K562 (cell line): Measurements from ENCODE around the gene PLPP6. TPM values are rescaled to one million over a fixed set of nuclear protein-coding genes. Genes with fewer than 3 reads are reported as not detected.

Source experiments
- ATAC-seq: fragments of 200-7000 bp; cut with Tn5 transposase; 3 replicates; pipeline ENCODE4 v1.9.1; 2020; ENCODE audit warnings: moderate library complexity
- BruUV-seq: library from RNA; stranded (reverse); fragments of 400-500 nt; replicated peaks from 2 replicates; lab custom pipeline; 2021; lab: Mats Ljungman, UMichigan
- CTCF ChIA-PET: fragments of 300-600 bp; formaldehyde crosslinking; extraction: SDS; loops from one replicate; lab custom pipeline; 2021; ENCODE audit warnings: low intra/inter-chr PET ratio; lab: Yijun Ruan, JAX
- POLR2A ChIA-PET: fragments of 300-600, 350-650 bp; sonication (Branson Sonifier 250); formaldehyde crosslinking; extraction: SDS; loops from one replicate; lab custom pipeline; 2021; ENCODE audit warnings: antibody characterized with exemption, inconsistent platforms; lab: Yijun Ruan, JAX
- DNase-seq, 4 experiments: peaks; one replicate each; pipeline versions ENCODE4 v3.0.0 to v3.0.0-alpha.2; 2011 to 2018; ENCODE audit warnings: low spot score in 3 of 4, mixed read lengths in 3 of 4; ENCODE audit errors: extremely low read depth in 1 of 4
- FAIRE-seq: peaks from 2 replicates; lab custom pipeline; 2011; peaks lifted over from hg19 to GRCh38; lab: Jason Lieb, UNC
- H2AFZ ChIP-seq: 2 replicates; pipeline ENCODE4 v1.6.0; 2011; ENCODE audit warnings: low read depth, low read length, control low read depth, inconsistent platforms
- H3K27ac ChIP-seq: fragments of 200-600 bp; 3 replicates; pipeline ENCODE4 v1.8.0; 2011; ENCODE audit warnings: low read depth, mild to moderate bottlenecking, control low read depth, inconsistent platforms, low read length, moderate library complexity, mixed read lengths; ENCODE audit errors: extremely low read depth
- H3K27me3 ChIP-seq, 2 experiments: fragments of 300-600 bp in 1 of 2; 2 replicates in 1 of 2; 3 replicates in 1 of 2; pipeline versions ENCODE4 v1.6.0 to v1.8.0; 2011; ENCODE audit warnings: inconsistent platforms in 2 of 2, low read length in 2 of 2, mild to moderate bottlenecking in 1 of 2, mixed read lengths in 1 of 2, moderate library complexity in 1 of 2; ENCODE audit not compliant: control insufficient read depth in 2 of 2, insufficient read depth in 2 of 2
- H3K36me3 ChIP-seq: fragments of 300-600 bp; 3 replicates; pipeline ENCODE4 v1.8.0; 2011; ENCODE audit warnings: mild to moderate bottlenecking, low read length, inconsistent platforms; ENCODE audit not compliant: control insufficient read depth, insufficient read depth
- H3K4me1 ChIP-seq, 2 experiments: fragments of 200-600 bp in 1 of 2; replicated peaks in 1 of 2; 2 replicates in 1 of 2; 3 replicates in 1 of 2; pipeline versions ENCODE4 v1.5.1 to v1.8.0; 2011; ENCODE audit warnings: inconsistent platforms in 2 of 2, low read length in 2 of 2, mild to moderate bottlenecking in 1 of 2, mixed read lengths in 1 of 2, moderate library complexity in 1 of 2; ENCODE audit not compliant: control insufficient read depth in 2 of 2, insufficient read depth in 2 of 2
- H3K4me2 ChIP-seq: 2 replicates; pipeline ENCODE4 v1.6.1; 2011; ENCODE audit warnings: low read length, control low read depth, inconsistent platforms, mixed read lengths; ENCODE audit not compliant: insufficient read depth
- H3K4me3 ChIP-seq: fragments of 200-600 bp; sonication (generic), shearing (Covaris generic); 2 replicates; pipeline ENCODE4 v1.5.1; 2016; ENCODE audit warnings: control low read depth, inconsistent platforms
- H3K79me2 ChIP-seq: fragments of 200-600 bp; 3 replicates; pipeline ENCODE4 v1.8.0; 2011; ENCODE audit warnings: low read length, inconsistent platforms; ENCODE audit not compliant: control insufficient read depth, insufficient read depth
- H3K9ac ChIP-seq, 2 experiments: 2 replicates each; pipeline versions ENCODE4 v1.6.0 to v1.6.1; 2011; ENCODE audit warnings: low read depth in 2 of 2, low read length in 2 of 2, control low read depth in 1 of 2, inconsistent platforms in 1 of 2, mild to moderate bottlenecking in 1 of 2, mixed read lengths in 1 of 2; ENCODE audit not compliant: insufficient read depth in 1 of 2
- H3K9me1 ChIP-seq: one replicate; pipeline ENCODE4 v1.6.0; 2011; ENCODE audit warnings: inconsistent platforms, mild to moderate bottlenecking, low read length, moderate library complexity; ENCODE audit not compliant: control insufficient read depth, insufficient read depth
- H3K9me3 ChIP-seq: replicated peaks from 2 replicates; pipeline ENCODE4 v1.5.1; 2011; ENCODE audit warnings: low read depth, low read length, inconsistent platforms; ENCODE audit not compliant: control insufficient read depth, insufficient read depth
- H4K20me1 ChIP-seq: replicated peaks from 2 replicates; pipeline ENCODE4 v1.6.1; 2011; ENCODE audit warnings: low read length, inconsistent platforms, mixed read lengths; ENCODE audit not compliant: control insufficient read depth, insufficient read depth
- AFF1 ChIP-seq, 2 experiments: fragments of 450-650 bp; IDR thresholded peaks; 2 replicates each; pipeline ENCODE4 v1.6.1; 2018; ENCODE audit warnings: mild to moderate bottlenecking in 2 of 2, low read depth in 1 of 2; ENCODE audit not compliant: partially characterized antibody in 2 of 2
- HES1 ChIP-seq: fragments of 450-650 bp; IDR thresholded peaks from 2 replicates; pipeline ENCODE4 v1.6.1; 2016; ENCODE audit warnings: low read depth, mild to moderate bottlenecking, moderate library complexity
- HMG20A ChIP-seq: fragments of 450-650 bp; formaldehyde crosslinking; conservative IDR thresholded peaks from 2 replicates; pipeline ENCODE4 v1.4.0; 2020; ENCODE audit warnings: mild to moderate bottlenecking, mixed read lengths
- NR4A1 ChIP-seq, 2 experiments: fragments of 250-450 bp in 1 of 2; fragments of 450-650 bp in 1 of 2; sonication (Bioruptor Pico) in 1 of 2; IDR thresholded peaks; 2 replicates each; pipeline versions ENCODE4 v1.4.0 to v1.6.1; 2016 to 2020; ENCODE audit warnings: mild to moderate bottlenecking in 2 of 2, missing compliant biosample characterization in 1 of 2, missing genetic modification characterization in 1 of 2, moderate library complexity in 1 of 2
- PKNOX1 ChIP-seq: fragments of 450-650 bp; IDR thresholded peaks from 2 replicates; pipeline ENCODE4 v1.6.1; 2016
- ZNF134 ChIP-seq: fragments of 250-450 bp; sonication (Bioruptor Pico); conservative IDR thresholded peaks from 2 replicates; pipeline ENCODE4 v1.4.0; 2020
- ZNF609 ChIP-seq: sonication (generic); formaldehyde crosslinking; IDR thresholded peaks from 2 replicates; pipeline ENCODE4 v1.8.1; 2023; ENCODE audit warnings: missing genetic modification reagents, mild to moderate bottlenecking, borderline replicate concordance
- WGBS: fragments of 100-300 bp; shearing (Covaris generic); methylation state at CpG from one replicate; pipeline ENCODE4 v1.1.6; 2016; ENCODE audit warnings: low coverage, mixed read lengths; ENCODE audit not compliant: insufficient coverage; ENCODE audit errors: missing lambda C conversion rate; 5-methylcytosine and 5-hydroxymethylcytosine counted together
- in situ Hi-C: fragments of 300-500 bp; cut with MboI; formaldehyde crosslinking; loops from 4 replicates; pipeline ENCODE4 v1.15.0; 2018; ENCODE audit warnings: inconsistent platforms, mixed read lengths
- intact Hi-C: fragments of 100-400 bp; cut with micrococcal nuclease; formaldehyde crosslinking; loops from 2 replicates; pipeline ENCODE4 v1.14.2; 2022
- polyA plus RNA-seq, 8 experiments: library from polyadenylated mRNA; depleted of rRNA in 4 of 8; stranded (reverse) in 5 of 8; unstranded in 3 of 8; fragments of >200 nt; fragmentation: Nextera tagmentation in 2 of 8; fragmentation: Illumina TruSeq in 1 of 8; extraction: Ambion mirVana in 2 of 8; extraction: Trizol in 1 of 8; gene quantifications; 2 replicates each; pipeline versions ENCODE4 v1.2.1 to v1.2.3, GENCODE V29; 2011 to 2014; ENCODE audit warnings: inconsistent platforms in 1 of 8, missing spikeins in 1 of 8
- total RNA-seq, 7 experiments: library from RNA; depleted of rRNA in 6 of 7; stranded (reverse); fragments of >200 nt in 6 of 7; fragmentation: Illumina TruSeq in 2 of 7; extraction: Trizol in 2 of 7; gene quantifications; 2 replicates each; pipeline versions ENCODE4 v1.2.1 to v1.2.3, GENCODE V29; 2011 to 2021; ENCODE audit warnings: low replicate concordance in 1 of 7
- TF ChIP-seq, protein P1 (sequence below): sonication (generic); formaldehyde crosslinking; IDR thresholded peaks from 2 replicates; pipeline ENCODE4 v1.8.0; 2022; ENCODE audit warnings: mild to moderate bottlenecking, low read depth, missing genetic modification reagents

PLPP6 gene
- total and polyA plus RNA-seq, 9 of the 15 experiments (the other 6 are each of a cell fraction or from before 2014, with no cell fraction given): 1.9 to 8.9 (median 5.6) TPM

DNA sequence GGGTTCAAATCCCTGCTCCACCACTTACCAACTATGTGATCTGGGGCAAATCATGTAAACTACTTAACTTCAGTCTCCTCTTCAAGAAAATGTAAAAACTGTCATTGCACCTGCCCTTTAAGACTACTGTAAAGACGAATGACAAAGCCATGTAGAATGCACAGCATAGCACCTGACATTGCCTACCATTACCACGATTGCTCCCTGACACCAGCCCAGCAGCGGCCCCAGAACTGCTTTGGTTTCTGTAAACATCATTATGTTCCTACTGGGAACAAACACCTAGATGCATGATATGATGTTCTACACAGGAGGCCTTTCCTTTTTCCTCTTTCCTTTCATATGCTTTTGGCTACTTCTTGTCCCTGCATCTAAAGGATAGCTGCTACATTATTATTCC is 23.1 kb upstream of the PLPP6 start:
- no peak for FAIRE-seq
- Histone ChIP-seq H3K9ac (no peak overlapping the region), H3K27me3 (peaks cover 2 to 6% of the 10 kb centered on the region in 2 experiments; a peak in 2 of 5 replicates), H4K20me1 (no peaks in the 10 kb centered on the region), H3K79me2 (no peaks in the 10 kb centered on the region), H3K4me3 (no peak overlapping the region), H3K9me1 (no peaks in the 10 kb centered on the region), H3K9me3 (no peaks in the 10 kb centered on the region), H3K4me2 (no peak overlapping the region), H3K4me1 (no peaks in the 10 kb centered on the region), H3K36me3 (no peaks in the 10 kb centered on the region), H3K27ac (no peak overlapping the region), H2AFZ (no peak overlapping the region)
- CTCF ChIA-PET: no interaction called here
- TF ChIP-seq, protein P1, sequence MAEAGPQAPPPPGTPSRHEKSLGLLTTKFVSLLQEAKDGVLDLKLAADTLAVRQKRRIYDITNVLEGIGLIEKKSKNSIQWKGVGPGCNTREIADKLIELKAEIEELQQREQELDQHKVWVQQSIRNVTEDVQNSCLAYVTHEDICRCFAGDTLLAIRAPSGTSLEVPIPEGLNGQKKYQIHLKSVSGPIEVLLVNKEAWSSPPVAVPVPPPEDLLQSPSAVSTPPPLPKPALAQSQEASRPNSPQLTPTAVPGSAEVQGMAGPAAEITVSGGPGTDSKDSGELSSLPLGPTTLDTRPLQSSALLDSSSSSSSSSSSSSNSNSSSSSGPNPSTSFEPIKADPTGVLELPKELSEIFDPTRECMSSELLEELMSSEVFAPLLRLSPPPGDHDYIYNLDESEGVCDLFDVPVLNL (CRISPR knock-in tag): no peak
- TF ChIP-seq PKNOX1 (no peak), ZNF609 (CRISPR knock-in tag) (no peak), HMG20A (CRISPR knock-in tag) (no peak), NR4A1 (CRISPR knock-in tag; IDR thresholded peaks at IDR 0.05) (no peak), NR4A1 (tag; IDR thresholded peaks at IDR 0.05) (no peak), ZNF134 (CRISPR knock-in tag) (no peak), HES1 (no peak), AFF1 (IDR thresholded peaks at IDR 0.05; ENCODE audit: low read depth in 1 of 2, partially characterized antibody in 2 of 2) (no peak)
- in situ Hi-C loops: no loop called here
- BruUV-seq: no TSS peak
- POLR2A ChIA-PET: no interaction called here
- DNase-seq: no peak
- 0% methylated on average over 1 of the region's 3 CpGs for WGBS
- ATAC-seq: no peak
- intact Hi-C loops: no loop called here
